ENCODE measurements around the gene CCDC187. TPM values are rescaled to one million over a fixed set of nuclear protein-coding genes. Genes with fewer than 3 reads are reported as not detected.

Gene CCDC187
- polyA plus RNA-seq, 1 donor from 2014 or later: not detected

GRCh38 chr9:136314056-136314416, 10.1 kb upstream of the CCDC187 start:
- Histone ChIP-seq H3F3A (ENCODE audit: insufficient read depth, low read length, poor library complexity, severe bottlenecking) (no peaks in the 10 kb centered on the region), H3K36me3 (ENCODE audit: insufficient read depth, low read length) (no peaks in the 10 kb centered on the region), H3K27me3 (ENCODE audit: insufficient read depth, low read depth, low read length) (no peaks in the 10 kb centered on the region), H3K9me2 (ENCODE audit: insufficient read depth, low read length) (no peaks in the 10 kb centered on the region), H3K9ac (ENCODE audit: low read length) (no peak overlapping the region), H3K4me2 (ENCODE audit: low read length) (no peak overlapping the region), H3K79me2 (replicated peaks; ENCODE audit: insufficient read depth, low read length) (no peaks in the 10 kb centered on the region), H2AFZ (ENCODE audit: low read depth, low read length) (no peak overlapping the region), H3K27ac (ENCODE audit: low read length) (no peak overlapping the region), H4K20me1 (ENCODE audit: insufficient read depth) (no peaks in the 10 kb centered on the region), H3K9me3 (ENCODE audit: low read length) (peaks cover 5% of the 10 kb centered on the region), H3K4me3 (ENCODE audit: low read length) (no peak overlapping the region)
- no peak for TF ChIP-seq POLR2AphosphoS5 (IDR thresholded peaks at IDR 0.05)
- TF ChIP-seq, protein P1, sequence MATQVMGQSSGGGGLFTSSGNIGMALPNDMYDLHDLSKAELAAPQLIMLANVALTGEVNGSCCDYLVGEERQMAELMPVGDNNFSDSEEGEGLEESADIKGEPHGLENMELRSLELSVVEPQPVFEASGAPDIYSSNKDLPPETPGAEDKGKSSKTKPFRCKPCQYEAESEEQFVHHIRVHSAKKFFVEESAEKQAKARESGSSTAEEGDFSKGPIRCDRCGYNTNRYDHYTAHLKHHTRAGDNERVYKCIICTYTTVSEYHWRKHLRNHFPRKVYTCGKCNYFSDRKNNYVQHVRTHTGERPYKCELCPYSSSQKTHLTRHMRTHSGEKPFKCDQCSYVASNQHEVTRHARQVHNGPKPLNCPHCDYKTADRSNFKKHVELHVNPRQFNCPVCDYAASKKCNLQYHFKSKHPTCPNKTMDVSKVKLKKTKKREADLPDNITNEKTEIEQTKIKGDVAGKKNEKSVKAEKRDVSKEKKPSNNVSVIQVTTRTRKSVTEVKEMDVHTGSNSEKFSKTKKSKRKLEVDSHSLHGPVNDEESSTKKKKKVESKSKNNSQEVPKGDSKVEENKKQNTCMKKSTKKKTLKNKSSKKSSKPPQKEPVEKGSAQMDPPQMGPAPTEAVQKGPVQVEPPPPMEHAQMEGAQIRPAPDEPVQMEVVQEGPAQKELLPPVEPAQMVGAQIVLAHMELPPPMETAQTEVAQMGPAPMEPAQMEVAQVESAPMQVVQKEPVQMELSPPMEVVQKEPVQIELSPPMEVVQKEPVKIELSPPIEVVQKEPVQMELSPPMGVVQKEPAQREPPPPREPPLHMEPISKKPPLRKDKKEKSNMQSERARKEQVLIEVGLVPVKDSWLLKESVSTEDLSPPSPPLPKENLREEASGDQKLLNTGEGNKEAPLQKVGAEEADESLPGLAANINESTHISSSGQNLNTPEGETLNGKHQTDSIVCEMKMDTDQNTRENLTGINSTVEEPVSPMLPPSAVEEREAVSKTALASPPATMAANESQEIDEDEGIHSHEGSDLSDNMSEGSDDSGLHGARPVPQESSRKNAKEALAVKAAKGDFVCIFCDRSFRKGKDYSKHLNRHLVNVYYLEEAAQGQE (IDR thresholded peaks at IDR 0.05; ENCODE audit: borderline replicate concordance): no peak
- no peak for TF ChIP-seq SMC3 (conservative IDR thresholded peaks at IDR 0.05; ENCODE audit: poor library complexity)
- TF ChIP-seq RAD21 (conservative IDR thresholded peaks at IDR 0.05): no peak
- TF ChIP-seq EP300 (conservative IDR thresholded peaks at IDR 0.05; ENCODE audit: poor library complexity, severe bottlenecking): no peak
- no peak for TF ChIP-seq TAF1 (IDR thresholded peaks at IDR 0.05; ENCODE audit: low read depth)
- no peak for TF ChIP-seq EZH2 (IDR thresholded peaks at IDR 0.05; ENCODE audit: borderline replicate concordance, insufficient read depth, low read length, poor library complexity, severe bottlenecking)
- no peak for TF ChIP-seq CTCF (IDR thresholded peaks at IDR 0.05; ENCODE audit: poor library complexity, severe bottlenecking)
- TF ChIP-seq MXI1 (conservative IDR thresholded peaks at IDR 0.05; ENCODE audit: poor library complexity, severe bottlenecking): no peak

DNA sequence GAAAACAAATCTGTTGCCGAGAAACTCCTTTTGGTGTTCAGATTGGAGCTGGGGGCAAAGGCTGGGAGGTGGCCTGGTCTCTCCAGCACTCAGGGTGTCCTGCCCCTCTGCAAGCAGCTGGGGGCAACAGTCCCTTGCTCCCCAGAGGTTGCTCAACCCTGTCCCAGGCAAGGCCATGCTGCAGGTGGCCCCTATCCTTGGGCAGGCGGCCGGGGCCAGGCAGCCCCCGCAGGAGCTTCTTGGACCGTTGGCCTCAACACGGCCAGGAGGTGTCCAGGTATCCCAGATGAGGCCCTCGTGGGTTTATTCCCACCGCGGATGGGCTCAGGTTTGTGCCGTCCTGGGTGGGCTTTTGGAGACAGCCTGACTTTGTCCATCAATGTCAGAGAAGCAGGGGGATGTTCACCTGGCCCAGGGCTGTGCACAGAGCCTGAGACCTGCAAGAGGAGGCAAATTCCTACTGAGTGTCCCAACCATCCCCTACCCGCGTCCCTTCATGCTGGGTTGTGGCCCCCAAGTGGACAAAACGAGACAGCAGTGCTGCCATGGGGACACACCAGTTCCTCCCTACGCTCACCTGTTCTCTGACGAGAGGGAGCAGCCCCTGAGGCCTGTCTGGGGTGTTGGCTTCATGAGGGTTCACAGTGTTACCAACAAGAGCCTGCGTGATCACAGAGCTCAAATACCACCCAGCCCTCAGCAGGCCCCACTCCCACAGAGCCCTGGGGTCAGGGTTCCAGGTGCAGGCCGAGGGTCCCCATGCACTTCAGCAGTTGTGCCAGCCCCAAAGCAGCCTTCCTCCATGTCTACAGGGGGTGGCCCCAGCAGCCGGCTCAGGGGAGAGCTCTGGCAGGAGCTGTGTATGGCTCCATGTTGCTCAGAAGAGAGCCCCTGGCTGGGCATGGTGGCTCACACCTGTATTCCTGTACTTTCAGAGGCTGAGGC, 9.5 kb upstream of the CCDC187 start:
- no peaks in the 10 kb centered on the region for H4K20me1 ChIP-seq (ENCODE audit: insufficient read depth)
- no peak for TF ChIP-seq EZH2 (IDR thresholded peaks at IDR 0.05; ENCODE audit: borderline replicate concordance, insufficient read depth, low read length, poor library complexity, severe bottlenecking)
- TF ChIP-seq RAD21 (conservative IDR thresholded peaks at IDR 0.05): no peak
- TF ChIP-seq, protein P1 (IDR thresholded peaks at IDR 0.05; ENCODE audit: borderline replicate concordance): no peak
- no peak for TF ChIP-seq SMC3 (conservative IDR thresholded peaks at IDR 0.05; ENCODE audit: poor library complexity)
- TF ChIP-seq POLR2AphosphoS5 (IDR thresholded peaks at IDR 0.05): no peak
- TF ChIP-seq TAF1 (IDR thresholded peaks at IDR 0.05; ENCODE audit: low read depth): no peak
- no peak for TF ChIP-seq MXI1 (conservative IDR thresholded peaks at IDR 0.05; ENCODE audit: poor library complexity, severe bottlenecking)
- no peak for TF ChIP-seq CTCF (IDR thresholded peaks at IDR 0.05; ENCODE audit: poor library complexity, severe bottlenecking)
- no peak for TF ChIP-seq EP300 (conservative IDR thresholded peaks at IDR 0.05; ENCODE audit: poor library complexity, severe bottlenecking)
- no peaks in the 10 kb centered on the region for H3K36me3 ChIP-seq (ENCODE audit: insufficient read depth, low read length)
- H3K9me2 ChIP-seq (ENCODE audit: insufficient read depth, low read length): no peaks in the 10 kb centered on the region
- no peak overlapping the region for H2AFZ ChIP-seq (ENCODE audit: low read depth, low read length)
- H3K4me3 ChIP-seq (ENCODE audit: low read length): no peak overlapping the region
- no peaks in the 10 kb centered on the region for H3K79me2 ChIP-seq (replicated peaks; ENCODE audit: insufficient read depth, low read length)
- H3K9ac ChIP-seq (ENCODE audit: low read length): no peak overlapping the region
- no peaks in the 10 kb centered on the region for H3K27me3 ChIP-seq (ENCODE audit: insufficient read depth, low read depth, low read length)
- peaks cover 5% of the 10 kb centered on the region for H3K9me3 ChIP-seq (ENCODE audit: low read length)
- H3F3A ChIP-seq (ENCODE audit: insufficient read depth, low read length, poor library complexity, severe bottlenecking): no peaks in the 10 kb centered on the region
- H3K27ac ChIP-seq (ENCODE audit: low read length): no peak overlapping the region
- no peak overlapping the region for H3K4me2 ChIP-seq (ENCODE audit: low read length)

All from neural cell (in vitro differentiated cells).